K562 (cell line): ENCODE measurements around the gene PHPT1. TPM values are rescaled to one million over a fixed set of nuclear protein-coding genes. Genes with fewer than 3 reads are reported as not detected.
"Not testable (repeated sequence)": the region's sequence is repeated elsewhere in the genome, so short reads cannot be mapped to it uniquely, and the experiment has no call there.

Source experiments
- ATAC-seq: fragments of 200-7000 bp; cut with Tn5 transposase; 3 replicates; pipeline ENCODE4 v1.9.1; 2020; ENCODE audit warnings: moderate library complexity
- BruUV-seq: library from RNA; stranded (reverse); fragments of 400-500 nt; replicated peaks from 2 replicates; lab custom pipeline; 2021; lab: Mats Ljungman, UMichigan
- CTCF ChIA-PET: fragments of 300-600 bp; formaldehyde crosslinking; extraction: SDS; loops from one replicate; lab custom pipeline; 2021; ENCODE audit warnings: low intra/inter-chr PET ratio; lab: Yijun Ruan, JAX
- POLR2A ChIA-PET: fragments of 300-600, 350-650 bp; sonication (Branson Sonifier 250); formaldehyde crosslinking; extraction: SDS; loops from one replicate; lab custom pipeline; 2021; ENCODE audit warnings: antibody characterized with exemption, inconsistent platforms; lab: Yijun Ruan, JAX
- DNase-seq, 4 experiments: peaks; one replicate each; pipeline versions ENCODE4 v3.0.0 to v3.0.0-alpha.2; 2011 to 2018; ENCODE audit warnings: low spot score in 3 of 4, mixed read lengths in 3 of 4; ENCODE audit errors: extremely low read depth in 1 of 4
- FAIRE-seq: peaks from 2 replicates; lab custom pipeline; 2011; peaks lifted over from hg19 to GRCh38; lab: Jason Lieb, UNC
- H2AFZ ChIP-seq: 2 replicates; pipeline ENCODE4 v1.6.0; 2011; ENCODE audit warnings: low read depth, low read length, control low read depth, inconsistent platforms
- H3K27ac ChIP-seq: fragments of 200-600 bp; 3 replicates; pipeline ENCODE4 v1.8.0; 2011; ENCODE audit warnings: low read depth, mild to moderate bottlenecking, control low read depth, inconsistent platforms, low read length, moderate library complexity, mixed read lengths; ENCODE audit errors: extremely low read depth
- H3K27me3 ChIP-seq, 2 experiments: fragments of 300-600 bp in 1 of 2; 2 replicates in 1 of 2; 3 replicates in 1 of 2; pipeline versions ENCODE4 v1.6.0 to v1.8.0; 2011; ENCODE audit warnings: inconsistent platforms in 2 of 2, low read length in 2 of 2, mild to moderate bottlenecking in 1 of 2, mixed read lengths in 1 of 2, moderate library complexity in 1 of 2; ENCODE audit not compliant: control insufficient read depth in 2 of 2, insufficient read depth in 2 of 2
- H3K36me3 ChIP-seq: fragments of 300-600 bp; 3 replicates; pipeline ENCODE4 v1.8.0; 2011; ENCODE audit warnings: mild to moderate bottlenecking, low read length, inconsistent platforms; ENCODE audit not compliant: control insufficient read depth, insufficient read depth
- H3K4me1 ChIP-seq, 2 experiments: fragments of 200-600 bp in 1 of 2; replicated peaks in 1 of 2; 2 replicates in 1 of 2; 3 replicates in 1 of 2; pipeline versions ENCODE4 v1.5.1 to v1.8.0; 2011; ENCODE audit warnings: inconsistent platforms in 2 of 2, low read length in 2 of 2, mild to moderate bottlenecking in 1 of 2, mixed read lengths in 1 of 2, moderate library complexity in 1 of 2; ENCODE audit not compliant: control insufficient read depth in 2 of 2, insufficient read depth in 2 of 2
- H3K4me2 ChIP-seq: 2 replicates; pipeline ENCODE4 v1.6.1; 2011; ENCODE audit warnings: low read length, control low read depth, inconsistent platforms, mixed read lengths; ENCODE audit not compliant: insufficient read depth
- H3K4me3 ChIP-seq: fragments of 200-600 bp; sonication (generic), shearing (Covaris generic); 2 replicates; pipeline ENCODE4 v1.5.1; 2016; ENCODE audit warnings: control low read depth, inconsistent platforms
- H3K79me2 ChIP-seq: fragments of 200-600 bp; 3 replicates; pipeline ENCODE4 v1.8.0; 2011; ENCODE audit warnings: low read length, inconsistent platforms; ENCODE audit not compliant: control insufficient read depth, insufficient read depth
- H3K9ac ChIP-seq, 2 experiments: 2 replicates each; pipeline versions ENCODE4 v1.6.0 to v1.6.1; 2011; ENCODE audit warnings: low read depth in 2 of 2, low read length in 2 of 2, control low read depth in 1 of 2, inconsistent platforms in 1 of 2, mild to moderate bottlenecking in 1 of 2, mixed read lengths in 1 of 2; ENCODE audit not compliant: insufficient read depth in 1 of 2
- H3K9me1 ChIP-seq: one replicate; pipeline ENCODE4 v1.6.0; 2011; ENCODE audit warnings: inconsistent platforms, mild to moderate bottlenecking, low read length, moderate library complexity; ENCODE audit not compliant: control insufficient read depth, insufficient read depth
- H3K9me3 ChIP-seq: replicated peaks from 2 replicates; pipeline ENCODE4 v1.5.1; 2011; ENCODE audit warnings: low read depth, low read length, inconsistent platforms; ENCODE audit not compliant: control insufficient read depth, insufficient read depth
- H4K20me1 ChIP-seq: replicated peaks from 2 replicates; pipeline ENCODE4 v1.6.1; 2011; ENCODE audit warnings: low read length, inconsistent platforms, mixed read lengths; ENCODE audit not compliant: control insufficient read depth, insufficient read depth
- CBX1 ChIP-seq: sonication (generic); IDR thresholded peaks from 2 replicates; pipeline ENCODE4 v1.6.1; 2016; ENCODE audit warnings: antibody characterized with exemption, low read depth, mild to moderate bottlenecking
- FIP1L1 ChIP-seq: fragments of 200-400 bp; formaldehyde crosslinking; IDR thresholded peaks from 2 replicates; pipeline ENCODE4 v1.6.1; 2018; ENCODE audit warnings: mild to moderate bottlenecking, low read depth, low read length; ENCODE audit not compliant: poor library complexity, severe bottlenecking
- POLR2A ChIP-seq: fragments of 450-650 bp; conservative IDR thresholded peaks from 2 replicates; pipeline ENCODE4 v1.6.1; 2016
- POLR2G ChIP-seq: fragments of 200-400 bp; formaldehyde crosslinking; IDR thresholded peaks from 2 replicates; pipeline ENCODE4 v1.6.1; 2017; ENCODE audit warnings: low read depth, mild to moderate bottlenecking, antibody characterized with exemption, low read length, moderate library complexity
- PRMT5 ChIP-seq: sonication (generic); formaldehyde crosslinking; IDR thresholded peaks from 2 replicates; pipeline ENCODE4 v1.5.0; 2020; ENCODE audit warnings: missing genetic modification reagents
- RBFOX2 ChIP-seq: fragments of 200-400 bp; formaldehyde crosslinking; IDR thresholded peaks from 2 replicates; pipeline ENCODE4 v1.6.1; 2017; ENCODE audit warnings: low read depth, mild to moderate bottlenecking, low read length, moderate library complexity
- RBM22 ChIP-seq: fragments of 200-400 bp; formaldehyde crosslinking; IDR thresholded peaks from 2 replicates; pipeline ENCODE4 v1.6.1; 2018; ENCODE audit warnings: low read length, low read depth; ENCODE audit not compliant: poor library complexity, severe bottlenecking
- ZNF133 ChIP-seq: fragments of 250-450 bp; sonication (Bioruptor Pico); IDR thresholded peaks from 2 replicates; pipeline ENCODE4 v1.4.0; 2020; ENCODE audit warnings: mild to moderate bottlenecking
- WGBS: fragments of 100-300 bp; shearing (Covaris generic); methylation state at CpG from one replicate; pipeline ENCODE4 v1.1.6; 2016; ENCODE audit warnings: low coverage, mixed read lengths; ENCODE audit not compliant: insufficient coverage; ENCODE audit errors: missing lambda C conversion rate; 5-methylcytosine and 5-hydroxymethylcytosine counted together
- in situ Hi-C: fragments of 300-500 bp; cut with MboI; formaldehyde crosslinking; loops from 4 replicates; pipeline ENCODE4 v1.15.0; 2018; ENCODE audit warnings: inconsistent platforms, mixed read lengths
- intact Hi-C: fragments of 100-400 bp; cut with micrococcal nuclease; formaldehyde crosslinking; loops from 2 replicates; pipeline ENCODE4 v1.14.2; 2022
- polyA plus RNA-seq, 8 experiments: library from polyadenylated mRNA; depleted of rRNA in 4 of 8; stranded (reverse) in 5 of 8; unstranded in 3 of 8; fragments of >200 nt; fragmentation: Nextera tagmentation in 2 of 8; fragmentation: Illumina TruSeq in 1 of 8; extraction: Ambion mirVana in 2 of 8; extraction: Trizol in 1 of 8; gene quantifications; 2 replicates each; pipeline versions ENCODE4 v1.2.1 to v1.2.3, GENCODE V29; 2011 to 2014; ENCODE audit warnings: inconsistent platforms in 1 of 8, missing spikeins in 1 of 8
- total RNA-seq, 7 experiments: library from RNA; depleted of rRNA in 6 of 7; stranded (reverse); fragments of >200 nt in 6 of 7; fragmentation: Illumina TruSeq in 2 of 7; extraction: Trizol in 2 of 7; gene quantifications; 2 replicates each; pipeline versions ENCODE4 v1.2.1 to v1.2.3, GENCODE V29; 2011 to 2021; ENCODE audit warnings: low replicate concordance in 1 of 7

The PHPT1 gene
- total and polyA plus RNA-seq, 9 of the 15 experiments (the other 6 are each of a cell fraction or from before 2014, with no cell fraction given), result 20.9 to 166 (median 129) TPM

GRCh38 chr9:136837856-136838277 is 11.3 kb upstream of the PHPT1 start:
- H3K9me1 ChIP-seq, H3K9me3 ChIP-seq, ATAC-seq, FAIRE-seq, H3K27me3 ChIP-seq, BruUV-seq, in situ Hi-C loops, intact Hi-C loops, H3K79me2 ChIP-seq, DNase-seq, H3K27ac ChIP-seq, H3K9ac ChIP-seq, H2AFZ ChIP-seq, H3K4me3 ChIP-seq, H3K4me2 ChIP-seq, CTCF ChIA-PET: not testable (repeated sequence)
- TF ChIP-seq POLR2G (peak; percentile 57), RBM22 (peak; percentile 69)
- POLR2A ChIA-PET, result interaction anchor here (0.6 to 1.3 kb wide), 3 partner anchors 9 to 105 kb away, joined by 3 to 5 read pairs (median 4); no protein-coding TSS in a partner anchor
- WGBS, result 83% methylated on average over 12 of the region's 15 CpGs
- Histone ChIP-seq H4K20me1 (peaks cover 17% of the 10 kb centered on the region), H3K36me3 (peaks cover 68% of the 10 kb centered on the region; the same call in 2 of the 3 replicates), H3K4me1 (peaks cover 7 to 80% of the 10 kb centered on the region in 2 experiments)

GRCh38 chr9:136838314-136839228 is 10.6 kb upstream of the PHPT1 start:
- Histone ChIP-seq H2AFZ (no peak overlapping the region), H3K9ac (peak overlapping the region in 1 of 2 experiments; percentile 75; a peak in 2 of 4 replicates), H3K27me3 (no peaks in the 10 kb centered on the region), H3K79me2 (no peaks in the 10 kb centered on the region), H4K20me1 (peaks cover 17% of the 10 kb centered on the region), H3K36me3 (peaks cover 67% of the 10 kb centered on the region; the same call in 2 of the 3 replicates), H3K27ac (no peak overlapping the region), H3K9me1 (peaks cover 3% of the 10 kb centered on the region), H3K9me3 (no peaks in the 10 kb centered on the region), H3K4me2 (no peak overlapping the region), H3K4me3 (no peak overlapping the region), H3K4me1 (peaks cover 12 to 85% of the 10 kb centered on the region in 2 experiments)
- ChIA-PET CTCF (no interaction called here), POLR2A (interaction anchor here (0.6 to 1.3 kb wide), 5 partner anchors 8 to 159 kb away, joined by 3 to 5 read pairs (median 3); no protein-coding TSS in a partner anchor)
- intact Hi-C loops (no loop called here), in situ Hi-C loops (no loop called here)
- 81% methylated on average over 17 of the region's 29 CpGs for WGBS
- peak; percentile 24; the same call in 1 of the 2 replicates for TF ChIP-seq CBX1
- no peak for TF ChIP-seq PRMT5 (CRISPR knock-in tag)
- TF ChIP-seq FIP1L1, result peak; percentile 10
- TF ChIP-seq POLR2G, result peak; percentile 74
- no peak for TF ChIP-seq ZNF133 (CRISPR knock-in tag)
- TF ChIP-seq POLR2A, result peak; percentile 34; the same call in 1 of the 2 replicates
- TF ChIP-seq RBFOX2, result peak; percentile 39
- DNase-seq, result no peak
- no peak for ATAC-seq
- no TSS peak for BruUV-seq
- no peak for FAIRE-seq
